Ishikawa (cell line): ENCODE results near the gene OTUB1.

Experiments used
- CREB1 ChIP-seq: IDR thresholded peaks from 2 replicates; pipeline ENCODE4 v1.6.1; 2012; ENCODE audit warnings: low read depth
- EGR1 ChIP-seq: IDR thresholded peaks from 2 replicates; pipeline ENCODE4 v1.6.1; 2012
- FOXM1 ChIP-seq: IDR thresholded peaks from 2 replicates; pipeline ENCODE4 v1.6.1; 2012; ENCODE audit warnings: low read depth, borderline replicate concordance
- NFIC ChIP-seq: IDR thresholded peaks from 2 replicates; pipeline ENCODE4 v1.6.1; 2012
- RAD21 ChIP-seq: IDR thresholded peaks from 2 replicates; pipeline ENCODE4 v1.6.1; 2012; ENCODE audit warnings: low read depth
- TAF1 ChIP-seq: IDR thresholded peaks from 2 replicates; pipeline ENCODE4 v1.6.1; 2012; ENCODE audit warnings: low read depth, mild to moderate bottlenecking
- TCF12 ChIP-seq: IDR thresholded peaks from 2 replicates; pipeline ENCODE4 v1.6.1; 2012; ENCODE audit warnings: low read depth
- TEAD4 ChIP-seq: IDR thresholded peaks from 2 replicates; pipeline ENCODE4 v1.6.1; 2012
- ZBTB7A ChIP-seq: IDR thresholded peaks from 2 replicates; pipeline ENCODE4 v1.6.1; 2012; ENCODE audit warnings: low read depth
- TF ChIP-seq, protein P1 (sequence below): IDR thresholded peaks from 2 replicates; pipeline ENCODE4 v1.6.1; 2012; ENCODE audit warnings: low read depth, mild to moderate bottlenecking
- TF ChIP-seq, protein P2 (sequence below): IDR thresholded peaks from 2 replicates; pipeline ENCODE4 v1.6.1; 2012
- TF ChIP-seq, protein P3 (sequence below): IDR thresholded peaks from 2 replicates; pipeline ENCODE4 v1.6.1; 2012

The OTUB1 gene

DNA sequence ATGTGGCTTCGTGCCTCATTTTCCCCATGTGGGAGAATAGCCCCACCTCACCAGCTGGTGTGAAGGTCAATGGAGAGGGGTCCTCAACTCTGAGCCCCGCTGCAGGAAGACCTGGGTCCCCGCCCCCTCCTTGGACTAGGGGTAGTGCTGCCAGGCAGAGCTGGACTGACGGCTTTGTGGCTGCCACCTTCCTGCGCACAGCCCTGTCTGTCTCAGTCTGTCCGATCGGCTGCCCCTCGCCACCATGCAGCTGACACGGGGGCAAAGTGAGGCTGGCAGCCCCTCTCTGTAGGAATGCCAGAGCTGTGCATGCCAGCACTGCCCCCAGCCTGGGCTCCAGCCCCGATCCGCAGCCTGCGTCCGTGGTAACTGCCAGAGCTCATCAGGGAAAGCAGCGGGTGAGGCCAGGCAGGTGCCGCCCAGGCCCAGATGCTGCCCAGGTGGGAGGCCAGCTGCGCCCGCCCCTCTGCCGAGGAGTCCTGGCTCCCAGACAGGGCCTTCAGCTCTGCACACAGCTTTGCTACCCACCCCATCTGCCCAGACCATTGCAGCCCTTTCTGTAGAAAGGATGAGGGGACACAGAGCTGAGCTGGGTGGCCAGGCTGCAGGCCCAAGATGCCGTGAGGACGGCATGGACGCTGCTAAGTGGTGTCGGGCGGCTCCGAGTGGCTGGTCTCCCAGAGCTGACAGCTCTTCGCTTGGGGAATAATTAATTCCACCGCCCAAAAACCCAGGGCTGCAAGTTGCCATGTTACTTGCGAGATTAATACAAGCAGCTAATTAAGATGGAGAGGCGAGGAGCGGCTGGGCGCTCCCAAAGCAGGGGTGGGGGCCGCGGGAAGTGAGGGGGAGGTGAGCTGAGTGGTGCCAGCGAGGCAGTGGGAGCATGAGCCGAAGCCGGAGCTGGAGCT, 30.0 kb downstream of the OTUB1 start:
- no peak for TF ChIP-seq NFIC
- TF ChIP-seq, protein P1, sequence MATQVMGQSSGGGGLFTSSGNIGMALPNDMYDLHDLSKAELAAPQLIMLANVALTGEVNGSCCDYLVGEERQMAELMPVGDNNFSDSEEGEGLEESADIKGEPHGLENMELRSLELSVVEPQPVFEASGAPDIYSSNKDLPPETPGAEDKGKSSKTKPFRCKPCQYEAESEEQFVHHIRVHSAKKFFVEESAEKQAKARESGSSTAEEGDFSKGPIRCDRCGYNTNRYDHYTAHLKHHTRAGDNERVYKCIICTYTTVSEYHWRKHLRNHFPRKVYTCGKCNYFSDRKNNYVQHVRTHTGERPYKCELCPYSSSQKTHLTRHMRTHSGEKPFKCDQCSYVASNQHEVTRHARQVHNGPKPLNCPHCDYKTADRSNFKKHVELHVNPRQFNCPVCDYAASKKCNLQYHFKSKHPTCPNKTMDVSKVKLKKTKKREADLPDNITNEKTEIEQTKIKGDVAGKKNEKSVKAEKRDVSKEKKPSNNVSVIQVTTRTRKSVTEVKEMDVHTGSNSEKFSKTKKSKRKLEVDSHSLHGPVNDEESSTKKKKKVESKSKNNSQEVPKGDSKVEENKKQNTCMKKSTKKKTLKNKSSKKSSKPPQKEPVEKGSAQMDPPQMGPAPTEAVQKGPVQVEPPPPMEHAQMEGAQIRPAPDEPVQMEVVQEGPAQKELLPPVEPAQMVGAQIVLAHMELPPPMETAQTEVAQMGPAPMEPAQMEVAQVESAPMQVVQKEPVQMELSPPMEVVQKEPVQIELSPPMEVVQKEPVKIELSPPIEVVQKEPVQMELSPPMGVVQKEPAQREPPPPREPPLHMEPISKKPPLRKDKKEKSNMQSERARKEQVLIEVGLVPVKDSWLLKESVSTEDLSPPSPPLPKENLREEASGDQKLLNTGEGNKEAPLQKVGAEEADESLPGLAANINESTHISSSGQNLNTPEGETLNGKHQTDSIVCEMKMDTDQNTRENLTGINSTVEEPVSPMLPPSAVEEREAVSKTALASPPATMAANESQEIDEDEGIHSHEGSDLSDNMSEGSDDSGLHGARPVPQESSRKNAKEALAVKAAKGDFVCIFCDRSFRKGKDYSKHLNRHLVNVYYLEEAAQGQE, result no peak
- TF ChIP-seq CREB1, result no peak
- TF ChIP-seq, protein P2, sequence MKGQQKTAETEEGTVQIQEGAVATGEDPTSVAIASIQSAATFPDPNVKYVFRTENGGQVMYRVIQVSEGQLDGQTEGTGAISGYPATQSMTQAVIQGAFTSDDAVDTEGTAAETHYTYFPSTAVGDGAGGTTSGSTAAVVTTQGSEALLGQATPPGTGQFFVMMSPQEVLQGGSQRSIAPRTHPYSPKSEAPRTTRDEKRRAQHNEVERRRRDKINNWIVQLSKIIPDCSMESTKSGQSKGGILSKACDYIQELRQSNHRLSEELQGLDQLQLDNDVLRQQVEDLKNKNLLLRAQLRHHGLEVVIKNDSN, result no peak

DNA sequence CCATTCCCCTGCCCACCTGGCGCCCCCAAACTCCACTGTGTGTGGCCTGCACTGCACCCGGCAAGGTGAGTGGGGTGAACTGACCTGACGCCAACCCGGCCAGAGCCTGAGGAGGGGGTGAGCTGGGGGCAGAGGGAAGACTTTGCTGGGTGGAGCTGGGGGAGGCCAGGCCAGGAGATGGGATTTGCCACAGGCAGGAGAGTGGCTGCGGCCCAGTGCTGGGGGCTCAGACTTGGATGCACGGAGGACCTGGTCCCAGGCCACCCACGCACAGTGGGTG, 31.6 kb downstream of the OTUB1 start:
- TF ChIP-seq NFIC (no peak), FOXM1 (no peak)
- TF ChIP-seq, protein P1, result no peak

DNA sequence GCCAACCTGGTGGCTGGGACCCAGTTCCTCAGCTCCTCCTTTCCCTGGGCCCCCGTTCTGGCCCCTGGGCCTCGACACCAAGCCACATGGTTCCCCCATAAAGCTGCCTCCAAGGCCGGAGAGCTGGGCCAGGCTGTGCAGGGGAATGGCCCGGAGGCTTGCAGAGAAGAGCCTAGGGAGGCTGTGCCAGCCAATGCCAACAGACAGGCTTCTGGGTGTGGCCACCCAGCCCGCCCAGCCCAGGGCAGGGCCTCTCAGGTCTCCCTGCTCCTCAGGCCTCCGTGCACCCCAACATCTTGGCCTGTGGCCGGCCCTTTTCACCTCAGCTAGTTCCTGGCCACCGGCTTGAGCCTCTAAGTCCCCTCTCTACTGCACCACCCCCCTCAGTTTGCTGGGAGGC, 32.1 kb downstream of the OTUB1 start:
- TF ChIP-seq TAF1, result no peak
- TF ChIP-seq EGR1, result no peak
- no peak for TF ChIP-seq ZBTB7A
- no peak for TF ChIP-seq TCF12
- TF ChIP-seq RAD21, result no peak
- no peak for TF ChIP-seq NFIC
- no peak for TF ChIP-seq FOXM1
- TF ChIP-seq, protein P3, sequence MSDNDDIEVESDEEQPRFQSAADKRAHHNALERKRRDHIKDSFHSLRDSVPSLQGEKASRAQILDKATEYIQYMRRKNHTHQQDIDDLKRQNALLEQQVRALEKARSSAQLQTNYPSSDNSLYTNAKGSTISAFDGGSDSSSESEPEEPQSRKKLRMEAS, result no peak
- TF ChIP-seq, protein P1, result no peak
- no peak for TF ChIP-seq TEAD4

DNA sequence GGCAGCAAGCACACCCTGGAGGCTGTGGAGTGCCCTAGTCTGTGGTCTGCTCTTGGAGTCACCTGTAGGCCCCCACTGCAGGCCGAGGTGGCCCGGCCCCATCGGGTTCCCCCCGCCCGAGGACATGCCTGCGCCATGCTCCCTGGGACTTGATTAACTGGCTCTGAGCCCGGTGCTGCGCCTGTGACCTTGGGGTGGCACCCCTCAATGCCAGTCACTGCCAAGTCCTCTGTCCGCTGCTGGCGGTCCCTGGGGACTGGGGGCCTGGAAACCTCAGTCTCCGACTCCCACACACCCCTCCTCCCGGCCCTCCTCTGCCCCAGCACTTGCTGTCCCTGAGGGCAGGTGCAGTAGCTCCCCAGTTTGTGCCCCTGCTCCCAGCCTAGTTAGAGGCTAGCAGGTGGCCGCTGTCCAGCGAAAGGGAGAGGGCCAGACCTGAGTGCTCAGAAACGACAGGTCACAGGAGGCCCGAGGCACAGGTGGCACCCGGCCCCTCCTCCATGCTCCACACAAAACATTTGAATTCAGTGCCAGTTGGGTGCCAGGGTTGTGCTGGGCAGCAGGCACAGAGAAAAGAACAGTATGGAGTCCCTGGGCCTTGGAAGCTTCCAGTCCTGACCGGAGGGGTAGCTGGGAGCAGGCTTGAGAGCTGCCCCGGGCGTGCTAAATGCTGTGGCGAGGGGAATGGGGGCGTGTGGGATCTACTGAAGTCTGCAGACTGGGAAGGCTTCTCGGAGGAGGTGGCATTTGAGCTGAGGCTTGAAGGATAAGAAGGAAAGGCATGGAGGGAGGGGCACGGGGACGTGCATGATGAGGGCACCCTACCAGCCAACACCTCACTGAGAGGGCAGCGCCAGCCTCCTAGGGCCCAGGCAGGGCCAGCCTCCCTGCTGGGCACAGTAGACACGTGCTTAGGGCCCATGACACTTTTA, 33.1 kb downstream of the OTUB1 start:
- TF ChIP-seq, protein P3, result no peak
- TF ChIP-seq, protein P1, result peak; percentile 44; the same call in 1 of the 2 replicates
